HG02763 (cell line): ENCODE results near the gene MRI1.
A peak's percentile ranks its signal among the peaks of the same experiment; 100 is the strongest.
"Not testable (repeated sequence)": the region's sequence is repeated elsewhere in the genome, so short reads cannot be mapped to it uniquely, and the experiment has no call there.

Experiments used
- ATAC-seq: cut with Tn5 transposase; IDR thresholded peaks from one replicate; pipeline ENCODE4 v1.9.1; 2021; ENCODE audit warnings: mild to moderate bottlenecking, moderate library complexity; ENCODE audit not compliant: unreplicated experiment

The MRI1 gene

DNA sequence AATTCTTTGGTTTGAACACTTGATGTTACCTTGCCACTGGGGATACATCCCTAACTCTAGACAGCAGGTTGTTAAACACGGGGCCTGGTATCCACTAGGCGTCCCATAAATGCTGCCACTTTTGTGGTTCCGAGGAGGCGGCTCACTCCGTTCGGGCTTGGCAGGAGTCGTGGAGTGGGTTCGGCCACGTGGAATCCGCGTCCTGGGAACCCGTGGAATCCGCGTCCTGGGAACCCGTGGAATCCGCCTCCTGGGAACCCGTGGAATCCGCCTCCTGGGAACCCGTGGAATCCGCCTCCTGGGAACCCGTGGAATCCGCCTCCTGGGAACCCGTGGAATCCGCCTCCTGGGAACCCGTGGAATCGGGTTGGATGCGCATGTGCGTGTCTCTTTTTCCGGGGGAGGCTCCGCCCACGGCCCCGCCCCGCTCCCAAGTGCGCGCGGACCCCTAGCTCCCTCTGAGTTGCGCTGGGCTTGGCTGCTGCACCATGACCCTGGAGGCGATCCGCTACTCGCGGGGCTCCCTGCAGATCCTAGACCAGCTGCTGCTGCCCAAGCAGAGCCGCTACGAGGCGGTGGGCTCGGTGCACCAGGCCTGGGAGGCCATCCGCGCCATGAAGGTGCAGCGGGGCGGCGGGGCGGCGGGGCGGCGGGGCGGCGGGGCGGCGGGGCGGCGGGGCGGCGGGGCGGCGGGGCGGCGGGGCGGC, at the start of gene MRI1:
Gene MRI1, plus strand, starts transcription at position 422 of the 707 bp plus-strand sequence. Its CDS starts 67 bp downstream, at position 489.
- no peak for ATAC-seq

GRCh38 chr19:13717194-13717643, 47.1 kb upstream of the MRI1 start:
- no peak for ATAC-seq

- ATAC-seq = no peak
These were observed 45.6 kb upstream of the MRI1 start for GRCh38 chr19:13718733-13719132.

- no peak for ATAC-seq
These were observed 42.2 kb upstream of the MRI1 start for GRCh38 chr19:13722146-13722545.

DNA sequence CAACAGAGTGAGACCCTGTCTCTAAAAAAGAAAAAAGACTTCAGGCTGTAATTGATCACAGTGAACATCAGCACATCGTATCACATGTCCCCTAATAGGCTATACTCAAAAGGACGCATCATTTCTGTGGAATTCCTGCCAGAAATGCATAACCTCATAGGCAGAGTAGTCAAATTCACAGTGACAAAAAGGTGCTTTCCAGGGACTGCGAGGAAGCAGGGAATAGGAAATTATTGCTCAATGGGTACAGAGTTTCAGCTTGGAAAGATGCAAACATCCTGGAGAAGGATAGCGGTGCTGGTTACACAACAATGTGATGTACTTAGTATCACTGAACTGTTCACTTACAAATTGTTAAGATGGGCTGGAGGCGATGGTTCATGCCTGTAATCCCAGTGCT, 41.1 kb upstream of the MRI1 start:
- ATAC-seq = no peak

DNA sequence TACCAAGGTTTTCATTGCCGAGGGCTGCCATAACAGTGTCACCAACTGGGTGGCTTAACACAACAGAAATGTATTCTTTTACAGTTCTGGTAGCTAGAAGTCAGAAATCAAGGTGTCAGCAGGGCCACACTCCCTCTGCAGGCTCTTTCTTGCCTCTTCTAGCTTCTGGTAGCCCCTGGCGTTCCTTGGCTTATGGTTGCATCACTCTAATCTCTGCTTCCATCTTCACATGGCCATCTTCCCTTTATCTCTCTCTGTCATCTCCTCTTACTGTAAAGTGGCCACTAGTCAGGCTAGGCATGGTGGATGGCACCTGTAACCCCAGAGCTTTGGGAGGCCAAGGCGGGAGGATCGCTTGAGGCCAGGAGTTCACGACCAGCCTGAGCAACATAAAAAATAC, 38.0 kb upstream of the MRI1 start:
- no peak for ATAC-seq

GRCh38 chr19:13727798-13728197, 36.5 kb upstream of the MRI1 start:
- ATAC-seq = no peak

- ATAC-seq = no peak
These were observed 34.5 kb upstream of the MRI1 start for GRCh38 chr19:13729859-13730258.

DNA sequence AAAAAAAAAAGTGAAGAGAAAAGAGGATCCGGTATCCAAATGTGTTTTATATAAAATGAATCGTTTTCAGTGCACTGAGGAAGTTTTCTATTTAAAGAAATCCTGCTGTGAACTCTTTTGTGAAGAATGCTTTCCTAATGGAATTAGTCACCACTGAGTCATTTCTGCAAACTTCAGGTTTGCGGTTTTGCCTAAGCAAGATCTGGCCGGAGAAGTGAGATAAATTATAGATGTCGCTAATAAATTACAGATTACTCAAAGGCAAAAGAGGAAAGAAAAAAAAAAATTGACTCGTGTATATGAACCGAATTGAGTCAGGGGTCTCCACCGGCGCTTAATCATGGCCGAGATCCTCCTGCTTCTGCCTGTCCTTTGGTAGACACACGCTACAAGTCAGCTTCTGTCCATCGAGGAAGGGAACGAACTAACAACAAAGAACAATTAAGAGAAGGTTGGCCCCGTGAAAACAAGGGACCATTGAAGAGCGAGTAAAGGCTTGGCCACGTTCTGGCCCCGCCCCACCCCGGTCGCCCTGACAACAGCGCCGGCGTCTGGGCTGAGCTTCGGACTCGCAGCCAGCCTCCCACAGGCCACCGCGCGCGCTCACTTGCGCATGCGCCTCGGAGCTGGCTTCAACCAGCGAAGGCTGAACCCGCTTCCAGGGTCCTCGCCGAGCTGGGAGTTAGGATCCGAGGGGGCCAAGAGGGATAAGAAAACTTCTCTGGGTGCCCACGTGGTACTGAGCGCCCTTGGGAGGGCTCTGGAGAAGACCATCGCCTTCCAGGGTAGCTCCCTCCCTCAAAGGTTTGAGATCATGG, 33.0 kb upstream of the MRI1 start:
- peak; percentile 98 for ATAC-seq

- no peak for ATAC-seq
These were observed 32.0 kb upstream of the MRI1 start for GRCh38 chr19:13732337-13732736.

DNA sequence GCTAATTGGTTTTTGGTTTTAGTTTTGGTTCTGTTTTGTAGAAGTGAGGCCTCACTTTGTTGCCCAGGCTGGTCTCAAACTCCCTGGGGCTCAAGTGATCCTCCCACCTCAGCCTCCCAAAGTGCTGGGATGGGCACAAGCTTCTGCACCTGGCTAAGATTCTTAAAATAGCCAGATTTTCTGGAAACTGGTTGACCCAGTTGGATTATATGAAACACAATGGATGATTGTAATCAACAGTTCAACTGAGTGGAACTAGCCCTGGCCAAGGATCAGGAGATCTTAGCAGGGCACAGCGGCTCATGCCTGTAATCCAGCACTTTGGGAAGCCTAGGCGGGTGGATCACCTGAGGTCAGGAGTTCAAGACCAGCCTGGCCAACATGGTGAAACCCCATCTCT, 29.6 kb upstream of the MRI1 start:
- ATAC-seq = no peak

DNA sequence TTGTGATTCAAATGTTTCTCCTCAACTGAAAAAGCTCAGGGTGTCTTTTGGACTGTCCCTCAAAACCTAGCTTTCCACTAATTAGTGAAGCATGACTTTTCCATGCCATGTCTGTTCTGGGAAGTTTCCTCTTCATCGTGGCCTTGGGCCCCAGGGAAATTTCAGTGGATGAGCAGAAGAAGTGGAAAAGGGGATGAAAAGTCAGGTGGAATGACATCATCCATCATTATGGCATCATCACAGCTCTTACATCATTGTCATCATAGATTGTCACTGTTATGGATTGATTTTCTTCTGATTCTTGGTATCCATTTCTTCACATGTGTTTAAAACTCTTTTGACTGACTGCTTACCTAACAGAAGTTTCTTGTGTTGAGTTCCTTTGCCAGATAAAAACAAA, 26.2 kb upstream of the MRI1 start:
- no peak for ATAC-seq

- ATAC-seq = no peak
These were observed 22.4 kb upstream of the MRI1 start for GRCh38 chr19:13741893-13742292.

DNA sequence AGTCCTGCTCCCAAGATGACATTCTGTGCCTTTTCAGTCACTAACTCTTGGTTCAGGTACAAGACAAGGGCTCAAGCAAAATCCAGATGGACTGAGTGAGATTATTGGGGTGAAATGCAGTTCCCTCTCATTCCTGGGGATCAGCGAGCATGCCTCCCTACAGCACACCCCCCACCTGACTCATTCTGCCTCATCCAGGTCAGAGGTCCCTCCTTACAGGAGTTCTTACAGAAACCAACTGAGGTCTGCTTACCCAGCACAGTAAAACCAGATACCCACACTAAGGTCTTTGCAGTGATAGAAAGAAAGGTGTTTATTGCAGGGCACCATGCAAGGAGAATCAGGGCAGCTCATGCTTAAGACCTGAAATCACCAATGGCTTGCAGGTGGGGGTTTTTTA, 21.6 kb upstream of the MRI1 start:
- ATAC-seq = no peak

- ATAC-seq = no peak
These were observed 20.1 kb upstream of the MRI1 start for GRCh38 chr19:13744174-13744573.

GRCh38 chr19:13747098-13747453, 17.2 kb upstream of the MRI1 start:
- no peak for ATAC-seq

GRCh38 chr19:13748169-13748828, 16.0 kb upstream of the MRI1 start:
- ATAC-seq = no peak

- ATAC-seq = no peak
These were observed 12.9 kb upstream of the MRI1 start for GRCh38 chr19:13751436-13751835.

- ATAC-seq = not testable (repeated sequence)
These were observed 10.7 kb upstream of the MRI1 start for GRCh38 chr19:13753622-13754021.

GRCh38 chr19:13756210-13756609, 8.1 kb upstream of the MRI1 start:
- ATAC-seq = no peak

DNA sequence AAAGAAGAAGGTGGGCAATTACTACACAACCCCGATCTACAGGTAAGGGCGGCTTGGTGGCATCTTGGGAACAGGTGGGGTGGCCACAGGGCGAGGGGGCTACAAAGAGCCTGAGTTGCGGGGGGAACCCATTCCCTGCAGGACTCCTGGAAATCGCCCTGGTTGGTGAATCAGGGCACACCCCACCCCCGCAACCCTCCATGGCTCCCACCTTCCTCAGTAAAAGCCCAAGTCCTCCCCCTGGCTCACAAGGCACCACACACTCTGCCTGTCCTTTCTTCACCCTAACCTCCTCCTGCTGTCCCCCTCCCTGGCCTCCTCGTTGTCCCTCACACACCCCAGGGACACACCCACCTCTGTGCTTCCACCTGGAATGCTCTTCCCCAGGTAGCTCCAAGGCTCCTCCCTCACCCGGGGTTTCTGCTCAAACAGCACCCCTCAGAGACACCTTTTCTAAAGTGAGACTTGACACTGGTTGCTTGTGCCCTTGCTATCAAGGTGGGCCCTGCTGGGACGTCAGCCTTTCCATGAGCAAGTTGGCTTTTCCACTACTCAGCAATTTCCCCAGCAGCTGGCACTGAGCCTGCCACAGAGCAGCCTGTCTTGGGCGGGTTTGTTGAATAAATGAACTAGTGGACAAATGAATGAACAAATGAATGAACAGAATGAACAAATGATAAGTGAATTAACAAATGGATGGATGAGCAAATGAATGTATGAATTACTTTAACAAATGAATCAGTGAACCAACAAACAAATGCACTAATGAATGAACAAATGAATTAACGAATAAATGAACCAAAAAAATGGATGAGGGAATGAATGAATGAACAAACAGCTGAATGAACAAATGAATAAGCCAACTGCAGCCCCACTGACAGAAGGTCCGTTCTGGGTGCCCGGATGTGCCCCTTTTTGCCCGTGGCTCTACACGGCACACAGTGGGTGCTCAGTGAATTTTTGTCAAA, 6.2 kb upstream of the MRI1 start:
- ATAC-seq = no peak
